IMR-90 (cell line): ENCODE data around the gene KLHL28.

ENCODE experiments used
- CEBPB ChIP-seq: IDR thresholded peaks from 2 replicates; pipeline ENCODE4 v1.6.1; 2012; ENCODE audit warnings: low read depth, low read length, improper control_type of control experiment
- CHD1 ChIP-seq: IDR thresholded peaks from 2 replicates; pipeline ENCODE4 v1.6.1; 2012; ENCODE audit warnings: low read depth, low read length, improper control_type of control experiment
- CTCF ChIP-seq: conservative IDR thresholded peaks from 2 replicates; pipeline ENCODE4 v1.5.1; 2012; ENCODE audit warnings: mild to moderate bottlenecking, low read depth, low read length, improper control_type of control experiment
- FOS ChIP-seq: fragments of 150-350 bp; IDR thresholded peaks from 2 replicates; pipeline ENCODE4 v1.6.1; 2016; ENCODE audit warnings: low read depth, low read length
- MAFK ChIP-seq: IDR thresholded peaks from 2 replicates; pipeline ENCODE4 v1.6.1; 2012; ENCODE audit warnings: low read depth, low read length, improper control_type of control experiment
- MAZ ChIP-seq: IDR thresholded peaks from 2 replicates; pipeline ENCODE4 v1.6.1; 2012; ENCODE audit warnings: low read depth, mild to moderate bottlenecking, low read length, improper control_type of control experiment, moderate library complexity, borderline replicate concordance
- POLR2A ChIP-seq: IDR thresholded peaks from 2 replicates; pipeline ENCODE4 v1.6.1; 2012; ENCODE audit warnings: mild to moderate bottlenecking, low read depth, low read length
- RAD21 ChIP-seq: IDR thresholded peaks from 2 replicates; pipeline ENCODE4 v1.6.1; 2012; ENCODE audit warnings: low read length, improper control_type of control experiment
- RCOR1 ChIP-seq: IDR thresholded peaks from 2 replicates; pipeline ENCODE4 v1.6.1; 2012; ENCODE audit warnings: mild to moderate bottlenecking, low read length, improper control_type of control experiment; ENCODE audit not compliant: insufficient replicate concordance
- RFX5 ChIP-seq: IDR thresholded peaks from 2 replicates; pipeline ENCODE4 v1.8.0; 2012; ENCODE audit warnings: low read depth, mild to moderate bottlenecking, low read length, moderate library complexity
- TF ChIP-seq, protein P1 (sequence below): fragments of 150-350 bp; IDR thresholded peaks from 2 replicates; pipeline ENCODE4 v1.6.1; 2016; ENCODE audit warnings: low read depth, mild to moderate bottlenecking, low read length, moderate library complexity, borderline replicate concordance

DNA sequence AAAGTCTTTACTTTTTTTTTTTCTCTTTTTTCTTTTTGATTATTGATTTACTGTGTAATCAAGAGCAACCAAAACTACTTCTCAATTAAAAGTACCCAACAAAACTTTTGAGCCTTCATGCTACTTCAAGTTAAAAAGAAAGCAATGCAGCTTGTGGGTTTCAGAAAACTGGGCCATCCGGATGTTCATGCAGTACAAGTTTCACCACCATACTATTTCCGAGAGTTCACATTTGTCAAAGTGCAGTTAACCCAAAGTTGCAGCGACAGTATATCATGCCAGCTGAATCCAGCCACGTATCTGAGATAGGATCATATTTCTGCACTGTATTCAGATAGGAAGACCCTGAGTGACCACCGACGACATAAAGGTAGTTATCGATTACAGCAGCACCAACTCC lies 33.0 kb downstream of the KLHL28 start:
- TF ChIP-seq CTCF, result no peak
- no peak for TF ChIP-seq FOS
- TF ChIP-seq, protein P1, sequence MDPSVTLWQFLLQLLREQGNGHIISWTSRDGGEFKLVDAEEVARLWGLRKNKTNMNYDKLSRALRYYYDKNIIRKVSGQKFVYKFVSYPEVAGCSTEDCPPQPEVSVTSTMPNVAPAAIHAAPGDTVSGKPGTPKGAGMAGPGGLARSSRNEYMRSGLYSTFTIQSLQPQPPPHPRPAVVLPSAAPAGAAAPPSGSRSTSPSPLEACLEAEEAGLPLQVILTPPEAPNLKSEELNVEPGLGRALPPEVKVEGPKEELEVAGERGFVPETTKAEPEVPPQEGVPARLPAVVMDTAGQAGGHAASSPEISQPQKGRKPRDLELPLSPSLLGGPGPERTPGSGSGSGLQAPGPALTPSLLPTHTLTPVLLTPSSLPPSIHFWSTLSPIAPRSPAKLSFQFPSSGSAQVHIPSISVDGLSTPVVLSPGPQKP, result no peak
- no peak for TF ChIP-seq POLR2A
- TF ChIP-seq RAD21, result no peak
- TF ChIP-seq RFX5, result no peak
- no peak for TF ChIP-seq CHD1
- TF ChIP-seq MAZ, result no peak
- no peak for TF ChIP-seq MAFK
- TF ChIP-seq RCOR1, result no peak
- no peak for TF ChIP-seq CEBPB
